ENCODE measurements around the gene ZNF511. TPM values are rescaled to one million over a fixed set of nuclear protein-coding genes. Genes with fewer than 3 reads are reported as not detected.
"Not testable (repeated sequence)": the region's sequence is repeated elsewhere in the genome, so short reads cannot be mapped to it uniquely, and the experiment has no call there.

The ZNF511 gene
- 20.9 TPM for polyA plus RNA-seq
- long read RNA-seq, donor 1, partial matches to known transcripts = 0 of 6 reads
- long read RNA-seq, donor 1, other reads (novel, unspliced or antisense) = 0 of 6 reads
- long read RNA-seq, donor 2, transcript ZNF511-202 (6 exons, 1,520 nt) = major isoform, 9 of 13 reads
- long read RNA-seq, donor 2, partial matches to known transcripts = 0 of 13 reads
- long read RNA-seq, donor 2, other reads (novel, unspliced or antisense) = 0 of 13 reads
- long read RNA-seq, donor 3 = 0 reads
- long read RNA-seq, donor 4, transcript ZNF511-202 (6 exons, 1,520 nt) = major isoform, 6 of 6 reads
- long read RNA-seq, donor 4, partial matches to known transcripts = 0 of 6 reads
- long read RNA-seq, donor 4, other reads (novel, unspliced or antisense) = 0 of 6 reads
- long read RNA-seq, donor 5, transcript ZNF511-202 (6 exons, 1,520 nt) = major isoform, 8 of 13 reads
- long read RNA-seq, donor 5, partial matches to known transcripts = 5 of 13 reads
- long read RNA-seq, donor 5, other reads (novel, unspliced or antisense) = 0 of 13 reads
- long read RNA-seq, donor 6, transcript ZNF511-202 (6 exons, 1,520 nt) = major isoform, 18 of 25 reads
- long read RNA-seq, donor 6, partial matches to known transcripts = 7 of 25 reads
- long read RNA-seq, donor 6, other reads (novel, unspliced or antisense) = 0 of 25 reads
- long read RNA-seq, donor 7, transcript ZNF511-202 (6 exons, 1,520 nt) = major isoform, 8 of 9 reads
- long read RNA-seq, donor 7, partial matches to known transcripts = 0 of 9 reads
- long read RNA-seq, donor 7, other reads (novel, unspliced or antisense) = 0 of 9 reads
- long read RNA-seq, donor 8, transcript ZNF511-202 (6 exons, 1,520 nt) = major isoform, 14 of 26 reads
- long read RNA-seq, donor 8, partial matches to known transcripts = 9 of 26 reads
- long read RNA-seq, donor 8, other reads (novel, unspliced or antisense) = 0 of 26 reads
- long read RNA-seq, donor 9, transcript ZNF511-202 (6 exons, 1,520 nt) = major isoform, 18 of 21 reads
- long read RNA-seq, donor 9, partial matches to known transcripts = 0 of 21 reads
- long read RNA-seq, donor 9, other reads (novel, unspliced or antisense) = 0 of 21 reads
- long read RNA-seq, donor 10, transcript ZNF511-202 (6 exons, 1,520 nt) = major isoform, 23 of 25 reads
- long read RNA-seq, donor 10, partial matches to known transcripts = 0 of 25 reads
- long read RNA-seq, donor 10, other reads (novel, unspliced or antisense) = 0 of 25 reads
- long read RNA-seq, donor 11, transcript ZNF511-202 (6 exons, 1,520 nt) = major isoform, 17 of 18 reads
- long read RNA-seq, donor 11, partial matches to known transcripts = 0 of 18 reads
- long read RNA-seq, donor 11, other reads (novel, unspliced or antisense) = 0 of 18 reads

GRCh38 chr10:133308421-133309099 lies at the start of gene ZNF511, which contains the start of gene TUBGCP2:
ZNF511 (plus strand) TSS chr10:133308914; CDS start chr10:133308944, 30 bp downstream.
TUBGCP2 (minus strand) TSS chr10:133308872; CDS start chr10:133302941, 5,931 bp downstream.
- Histone ChIP-seq H3K27ac (ENCODE audit: low read length) (peak within 1 kb of the TSS; percentile 65), H3K4me3 (ENCODE audit: low read length) (peak within 1 kb of the TSS; percentile 69), H3K27me3 (ENCODE audit: control insufficient read depth, insufficient read depth, low read length) (no peaks in the 10 kb centered on the region), H3K36me3 (ENCODE audit: control insufficient read depth, insufficient read depth, low read length) (peaks cover 37% of the 10 kb centered on the region), H3K9me3 (ENCODE audit: control insufficient read depth, low read depth, low read length) (peaks cover 11% of the 10 kb centered on the region), H3K4me1 (ENCODE audit: control insufficient read depth, insufficient read depth, low read length) (peaks cover 12% of the 10 kb centered on the region)
- no CpG with 5 or more reads among the region's 89 CpGs for WGBS (ENCODE audit: insufficient coverage, low lambda C conversion rate)
- DNase-seq = peak; percentile 80 to 97

- Histone ChIP-seq H3K27ac (ENCODE audit: low read length) (no peak overlapping the region), H3K9me3 (ENCODE audit: control insufficient read depth, low read depth, low read length) (no peaks in the 10 kb centered on the region), H3K4me3 (ENCODE audit: low read length) (no peak overlapping the region), H3K36me3 (ENCODE audit: control insufficient read depth, insufficient read depth, low read length) (no peaks in the 10 kb centered on the region), H3K4me1 (ENCODE audit: control insufficient read depth, insufficient read depth, low read length) (peaks cover 24% of the 10 kb centered on the region), H3K27me3 (ENCODE audit: control insufficient read depth, insufficient read depth, low read length) (peaks cover 3% of the 10 kb centered on the region)
- WGBS (ENCODE audit: insufficient coverage, low lambda C conversion rate) = no CpG with 5 or more reads among the region's 12 CpGs
- no peak for DNase-seq
Observed at GRCh38 chr10:133259602-133259989, 49.1 kb upstream of the ZNF511 start.

GRCh38 chr10:133260895-133261725 lies 47.6 kb upstream of the ZNF511 start:
- DNase-seq = peak; percentile 52 to 78

GRCh38 chr10:133261726-133262325 lies 46.9 kb upstream of the ZNF511 start:
- peak; percentile 57 to 77 for DNase-seq

More at GRCh38 chr10:133260895-133261725, 47.6 kb upstream of the ZNF511 start:
- Histone ChIP-seq H3K4me3 (ENCODE audit: low read length) (peak overlapping the region; percentile 58), H3K27ac (ENCODE audit: low read length) (peak overlapping the region; percentile 44), H3K27me3 (ENCODE audit: control insufficient read depth, insufficient read depth, low read length) (peaks cover 3% of the 10 kb centered on the region), H3K36me3 (ENCODE audit: control insufficient read depth, insufficient read depth, low read length) (no peaks in the 10 kb centered on the region), H3K9me3 (ENCODE audit: control insufficient read depth, low read depth, low read length) (no peaks in the 10 kb centered on the region), H3K4me1 (ENCODE audit: control insufficient read depth, insufficient read depth, low read length) (peaks cover 24% of the 10 kb centered on the region)
- no CpG with 5 or more reads among the region's 50 CpGs for WGBS (ENCODE audit: insufficient coverage, low lambda C conversion rate)

GRCh38 chr10:133262696-133263095 lies 46.0 kb upstream of the ZNF511 start:
- Histone ChIP-seq H3K4me3 (ENCODE audit: low read length) (no peak overlapping the region), H3K27me3 (ENCODE audit: control insufficient read depth, insufficient read depth, low read length) (peaks cover 3% of the 10 kb centered on the region), H3K4me1 (ENCODE audit: control insufficient read depth, insufficient read depth, low read length) (peaks cover 17% of the 10 kb centered on the region), H3K36me3 (ENCODE audit: control insufficient read depth, insufficient read depth, low read length) (no peaks in the 10 kb centered on the region), H3K27ac (ENCODE audit: low read length) (no peak overlapping the region), H3K9me3 (ENCODE audit: control insufficient read depth, low read depth, low read length) (no peaks in the 10 kb centered on the region)
- WGBS (ENCODE audit: insufficient coverage, low lambda C conversion rate) = no CpG with 5 or more reads among the region's 14 CpGs
- peak in 1 of 2 donors; percentile 50 for DNase-seq

More at GRCh38 chr10:133261726-133262325, 46.9 kb upstream of the ZNF511 start:
- no CpG with 5 or more reads among the region's 79 CpGs for WGBS (ENCODE audit: insufficient coverage, low lambda C conversion rate)
- Histone ChIP-seq H3K27me3 (ENCODE audit: control insufficient read depth, insufficient read depth, low read length) (peaks cover 3% of the 10 kb centered on the region), H3K4me3 (ENCODE audit: low read length) (peak overlapping the region; percentile 58), H3K27ac (ENCODE audit: low read length) (peak overlapping the region; percentile 44), H3K4me1 (ENCODE audit: control insufficient read depth, insufficient read depth, low read length) (peaks cover 24% of the 10 kb centered on the region), H3K36me3 (ENCODE audit: control insufficient read depth, insufficient read depth, low read length) (no peaks in the 10 kb centered on the region), H3K9me3 (ENCODE audit: control insufficient read depth, low read depth, low read length) (no peaks in the 10 kb centered on the region)

- WGBS (ENCODE audit: insufficient coverage, low lambda C conversion rate) = no CpG with 5 or more reads among the region's 10 CpGs
- peaks cover 3% of the 10 kb centered on the region for H3K27me3 ChIP-seq (ENCODE audit: control insufficient read depth, insufficient read depth, low read length)
- peaks cover 11% of the 10 kb centered on the region for H3K4me1 ChIP-seq (ENCODE audit: control insufficient read depth, insufficient read depth, low read length)
- no peak overlapping the region for H3K4me3 ChIP-seq (ENCODE audit: low read length)
- no peaks in the 10 kb centered on the region for H3K36me3 ChIP-seq (ENCODE audit: control insufficient read depth, insufficient read depth, low read length)
- no peak for DNase-seq
- no peaks in the 10 kb centered on the region for H3K9me3 ChIP-seq (ENCODE audit: control insufficient read depth, low read depth, low read length)
- no peak overlapping the region for H3K27ac ChIP-seq (ENCODE audit: low read length)
Observed at GRCh38 chr10:133263674-133264073, 45.0 kb upstream of the ZNF511 start.

- H3K4me1 ChIP-seq (ENCODE audit: control insufficient read depth, insufficient read depth, low read length) = peaks cover 11% of the 10 kb centered on the region
- no CpG with 5 or more reads among the region's 9 CpGs for WGBS (ENCODE audit: insufficient coverage, low lambda C conversion rate)
- no peaks in the 10 kb centered on the region for H3K9me3 ChIP-seq (ENCODE audit: control insufficient read depth, low read depth, low read length)
- H3K4me3 ChIP-seq (ENCODE audit: low read length) = no peak overlapping the region
- H3K27ac ChIP-seq (ENCODE audit: low read length) = no peak overlapping the region
- DNase-seq = no peak
- H3K36me3 ChIP-seq (ENCODE audit: control insufficient read depth, insufficient read depth, low read length) = no peaks in the 10 kb centered on the region
- peaks cover 3% of the 10 kb centered on the region for H3K27me3 ChIP-seq (ENCODE audit: control insufficient read depth, insufficient read depth, low read length)
Observed at GRCh38 chr10:133264461-133264860, 44.3 kb upstream of the ZNF511 start.

GRCh38 chr10:133265052-133265451 lies 43.7 kb upstream of the ZNF511 start:
- no CpG with 5 or more reads among the region's 10 CpGs for WGBS (ENCODE audit: insufficient coverage, low lambda C conversion rate)
- H3K4me3 ChIP-seq (ENCODE audit: low read length); DNase-seq; H3K36me3 ChIP-seq (ENCODE audit: control insufficient read depth, insufficient read depth, low read length); H3K27ac ChIP-seq (ENCODE audit: low read length); H3K27me3 ChIP-seq (ENCODE audit: control insufficient read depth, insufficient read depth, low read length); H3K9me3 ChIP-seq (ENCODE audit: control insufficient read depth, low read depth, low read length): not testable (repeated sequence)
- peaks cover 11% of the 10 kb centered on the region for H3K4me1 ChIP-seq (ENCODE audit: control insufficient read depth, insufficient read depth, low read length)

All from large intestine (tissue), 12 donors.